GM12892 (cell line): ENCODE measurements around the gene JDP2.

Source experiments
- POLR2A ChIP-seq: IDR thresholded peaks from 2 replicates; pipeline ENCODE4 v1.6.1; 2011; ENCODE audit warnings: low read depth, low read length, control low read depth
- POLR2AphosphoS5 ChIP-seq: IDR thresholded peaks from 2 replicates; pipeline ENCODE4 v1.6.1; 2011; ENCODE audit warnings: low read depth, low read length, control low read depth
- TAF1 ChIP-seq: IDR thresholded peaks from 2 replicates; pipeline ENCODE4 v1.6.1; 2011; ENCODE audit warnings: low read depth, mild to moderate bottlenecking, control low read depth, low read length, borderline replicate concordance

- TF ChIP-seq POLR2A (no peak), POLR2AphosphoS5 (no peak), TAF1 (no peak)
Measured at GRCh38 chr14:75435473-75435872, 7.7 kb downstream of the JDP2 start.
